HG03469 (cell line): ENCODE data around the gene C16orf92.

Experiments used
- ATAC-seq: cut with Tn5 transposase; IDR thresholded peaks from one replicate; pipeline ENCODE4 v1.9.1; 2021; ENCODE audit warnings: mild to moderate bottlenecking, moderate library complexity, moderate number of reproducible peaks; ENCODE audit not compliant: unreplicated experiment

The C16orf92 gene, protein sequence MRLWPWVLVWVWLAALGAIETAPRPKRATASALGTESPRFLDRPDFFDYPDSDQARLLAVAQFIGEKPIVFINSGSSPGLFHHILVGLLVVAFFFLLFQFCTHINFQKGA

DNA sequence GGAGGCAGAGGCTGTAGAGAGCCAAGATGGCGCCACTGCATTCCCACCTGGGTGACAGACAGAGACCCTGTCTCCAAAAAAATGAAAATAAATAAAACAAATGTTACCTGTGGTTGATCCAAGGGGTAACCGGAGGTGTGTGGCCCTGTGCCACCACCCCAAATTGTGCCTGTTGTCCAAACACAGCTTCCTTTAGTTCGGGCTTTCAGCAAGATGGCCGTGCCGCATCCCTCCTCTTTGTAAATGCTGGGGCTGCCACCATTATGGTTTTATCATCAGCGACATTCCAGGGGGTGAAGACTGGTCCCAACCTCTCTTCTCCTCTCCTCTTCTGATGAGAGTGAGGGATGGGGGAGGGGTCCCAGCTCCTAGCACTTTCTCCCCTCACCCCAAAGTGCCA lies at the start of gene C16orf92:
Gene C16orf92, plus strand, starts transcription at position 312 of the 400 bp plus-strand sequence. CDS start 143 bp downstream, outside the sequence.
- ATAC-seq, result no peak

DNA sequence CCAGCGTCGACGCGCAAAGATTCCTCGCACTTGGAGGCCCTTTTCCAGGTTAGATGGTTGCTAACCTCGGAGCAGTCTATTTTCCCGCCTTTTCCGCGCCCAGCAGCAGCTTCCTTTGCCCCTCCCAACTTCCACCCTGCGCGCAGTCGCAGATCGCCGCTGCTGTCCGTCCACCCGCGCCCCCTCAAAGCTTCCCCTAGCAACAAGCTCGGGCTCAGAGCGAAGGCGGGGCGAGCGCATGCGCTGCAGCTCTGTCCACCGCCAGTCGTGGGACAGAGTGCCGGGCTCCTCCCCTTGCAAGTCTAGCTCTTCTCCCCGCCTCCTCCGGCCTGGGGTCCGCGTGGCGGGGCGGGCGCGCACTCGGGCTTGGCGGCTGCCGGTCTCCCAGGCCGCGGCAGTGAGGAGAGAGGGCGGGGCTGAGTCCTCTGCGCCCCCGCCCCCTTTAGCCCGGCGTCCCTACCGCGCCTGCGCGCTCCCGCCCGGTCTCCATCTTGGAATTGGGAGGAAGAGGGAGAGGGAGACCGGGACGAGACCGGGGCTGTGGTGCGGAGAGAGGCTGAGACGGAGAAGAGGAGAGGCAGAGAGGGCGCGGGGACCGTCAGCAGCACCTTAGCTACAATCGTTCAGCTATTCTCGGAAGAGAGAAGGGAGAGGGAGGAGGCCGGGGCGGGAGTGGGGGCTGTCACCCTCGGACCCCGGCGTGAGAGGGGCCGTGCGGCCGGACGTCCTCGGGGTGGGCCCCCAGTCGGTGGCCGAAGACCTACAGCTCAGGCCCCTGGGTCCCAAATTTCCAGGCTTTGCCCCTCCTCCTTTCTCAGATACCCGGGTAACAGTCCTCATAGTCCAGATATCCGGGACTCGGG lies 49.4 kb upstream of the C16orf92 start, which contains the start of gene TAOK2:
Gene TAOK2, plus strand, starts transcription at position 485 of the 863 bp plus-strand sequence. CDS start 3,905 bp downstream, outside the sequence.
- peak; percentile 67 for ATAC-seq

DNA sequence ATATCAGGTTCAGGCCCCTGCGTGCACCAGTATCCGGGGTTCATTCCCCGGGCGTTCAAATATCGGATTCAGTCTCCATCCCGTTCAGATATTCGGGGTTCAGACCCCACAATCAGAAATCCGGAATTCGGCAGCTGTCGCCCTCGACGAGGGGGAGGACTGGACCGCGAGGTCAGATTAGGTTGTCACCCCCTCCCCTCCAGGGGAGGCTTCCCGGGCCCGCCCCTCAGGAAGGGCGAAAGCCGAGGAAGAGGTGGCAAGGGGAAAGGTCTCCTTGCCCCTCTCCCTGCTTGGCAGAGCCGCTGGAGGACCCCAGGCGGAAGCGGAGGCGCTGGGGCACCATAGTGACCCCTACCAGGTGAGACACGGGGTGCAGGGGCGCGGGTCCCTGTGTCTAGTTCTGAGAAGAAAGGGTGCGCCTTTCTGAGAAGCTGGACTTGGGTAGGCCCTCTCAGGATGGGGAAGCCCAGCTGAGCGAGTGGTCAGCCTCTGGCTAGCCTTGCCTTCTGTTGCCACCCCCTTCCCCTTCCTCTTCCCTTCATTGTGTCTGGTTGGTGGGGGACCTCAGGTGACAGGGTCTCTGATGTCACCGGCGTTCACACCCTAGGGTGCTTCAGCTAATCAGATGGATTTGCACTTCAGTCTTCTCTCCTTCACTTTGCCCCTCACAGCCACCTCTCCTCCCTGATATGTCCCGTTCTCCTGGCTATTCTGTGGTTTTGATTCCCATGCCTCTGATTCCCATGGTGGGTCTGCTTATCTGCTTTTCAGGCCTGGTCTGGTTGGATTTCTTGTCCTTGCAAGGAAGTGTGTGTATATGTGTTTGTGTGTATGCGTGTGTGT lies 48.5 kb upstream of the C16orf92 start:
- ATAC-seq, result no peak

DNA sequence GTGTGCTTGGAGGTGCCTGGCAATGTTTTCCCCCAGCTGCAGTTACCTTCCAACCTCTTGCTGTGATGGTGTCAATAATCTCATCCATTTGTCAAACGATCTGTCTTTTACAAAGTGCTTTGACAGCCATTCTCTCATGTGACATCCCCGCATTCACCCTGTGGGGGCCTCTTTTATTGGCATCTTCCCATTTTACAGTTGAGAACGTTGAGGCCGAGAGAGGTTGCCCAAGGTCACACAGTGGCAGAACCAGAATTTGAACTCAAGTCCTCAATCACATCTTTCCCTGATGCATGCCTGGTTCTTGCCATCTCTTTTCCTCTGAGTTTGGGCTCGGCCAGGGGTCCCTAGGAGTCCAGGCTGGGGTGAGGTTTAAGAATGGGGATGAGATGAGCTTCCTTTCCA lies 47.9 kb upstream of the C16orf92 start:
- ATAC-seq, result no peak

DNA sequence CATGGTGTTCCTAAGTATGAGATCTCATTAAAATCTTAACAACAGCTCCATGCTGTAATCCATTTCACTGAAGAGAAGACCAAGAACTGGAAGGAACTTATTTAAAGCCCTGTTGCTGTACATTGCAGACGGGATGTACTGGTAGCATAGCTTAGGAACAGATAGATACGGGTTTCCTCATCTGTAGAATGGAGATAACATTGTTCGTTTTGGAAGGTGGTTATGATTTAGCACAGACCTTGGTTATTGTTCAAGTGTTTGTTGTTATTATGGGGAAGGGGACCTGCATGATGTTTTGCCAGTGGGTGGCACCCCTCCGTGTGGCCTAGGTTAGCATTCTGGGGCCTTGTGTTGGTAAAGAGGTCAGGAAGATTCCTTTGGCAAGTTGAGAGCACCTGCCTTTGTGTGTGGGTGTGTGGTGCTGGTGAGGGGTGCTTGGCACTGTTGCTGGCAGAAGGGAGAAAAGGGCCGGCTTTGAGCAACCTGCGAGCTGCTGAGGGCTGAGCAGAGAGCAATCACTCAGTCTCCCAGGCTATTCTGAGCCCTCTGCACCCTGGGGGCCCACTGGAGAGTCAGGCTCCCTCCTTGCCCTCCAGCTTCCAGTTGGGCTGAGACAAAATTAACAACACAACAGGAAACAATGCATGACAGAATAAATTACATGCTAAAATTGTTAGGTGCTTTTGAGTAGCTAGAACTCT lies 47.0 kb upstream of the C16orf92 start:
- no peak for ATAC-seq

DNA sequence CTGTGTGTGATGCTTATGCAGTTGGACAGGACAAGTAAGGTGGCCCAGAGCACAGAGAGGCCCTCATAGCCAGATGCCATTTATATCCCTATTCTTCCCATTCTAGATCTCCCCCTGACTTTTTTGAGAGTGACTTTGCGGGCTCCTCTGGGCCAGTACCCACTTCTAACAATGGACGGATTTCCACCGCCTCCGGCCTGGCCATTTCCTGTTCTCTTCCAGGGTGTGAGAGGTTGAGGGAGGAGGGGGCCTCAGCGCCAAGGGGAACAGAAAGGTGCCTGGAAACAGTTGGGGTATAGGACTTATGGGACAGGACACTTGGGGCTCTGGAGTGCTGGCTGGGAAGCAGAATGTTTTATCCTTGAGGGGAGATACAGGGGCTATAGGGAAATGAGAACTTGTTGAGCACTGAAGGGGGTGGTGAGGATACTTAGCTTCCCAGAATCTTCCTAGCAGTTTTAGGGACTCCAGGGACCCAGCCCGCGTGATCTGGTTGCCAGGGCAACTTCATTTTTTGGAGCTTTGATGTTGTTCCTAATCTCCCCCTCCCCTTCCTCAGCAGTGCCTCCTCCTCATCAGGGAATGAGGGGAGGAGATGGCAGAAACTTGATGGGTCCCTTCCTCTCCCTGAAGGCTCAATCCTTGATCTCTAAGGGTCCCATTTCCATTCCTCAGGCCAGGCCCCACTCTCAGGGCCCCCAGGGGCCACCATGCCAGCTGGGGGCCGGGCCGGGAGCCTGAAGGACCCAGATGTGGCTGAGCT lies 45.8 kb upstream of the C16orf92 start:
- ATAC-seq, result no peak

DNA sequence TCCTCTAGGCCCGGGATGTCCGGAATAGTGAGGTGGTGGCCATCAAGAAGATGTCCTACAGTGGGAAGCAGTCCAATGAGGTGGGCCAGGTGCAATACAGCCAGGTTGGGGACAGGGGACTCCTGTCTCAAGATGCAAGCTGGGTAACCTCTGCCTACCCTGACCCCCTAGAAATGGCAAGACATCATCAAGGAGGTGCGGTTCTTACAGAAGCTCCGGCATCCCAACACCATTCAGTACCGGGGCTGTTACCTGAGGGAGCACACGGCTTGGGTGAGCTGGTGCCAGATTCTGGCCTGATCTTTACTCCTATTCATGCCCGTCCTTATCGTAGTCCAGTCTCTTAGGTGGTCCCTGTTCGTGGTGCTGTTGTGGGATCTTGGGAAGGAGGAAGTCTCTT lies 44.9 kb upstream of the C16orf92 start:
- no peak for ATAC-seq

DNA sequence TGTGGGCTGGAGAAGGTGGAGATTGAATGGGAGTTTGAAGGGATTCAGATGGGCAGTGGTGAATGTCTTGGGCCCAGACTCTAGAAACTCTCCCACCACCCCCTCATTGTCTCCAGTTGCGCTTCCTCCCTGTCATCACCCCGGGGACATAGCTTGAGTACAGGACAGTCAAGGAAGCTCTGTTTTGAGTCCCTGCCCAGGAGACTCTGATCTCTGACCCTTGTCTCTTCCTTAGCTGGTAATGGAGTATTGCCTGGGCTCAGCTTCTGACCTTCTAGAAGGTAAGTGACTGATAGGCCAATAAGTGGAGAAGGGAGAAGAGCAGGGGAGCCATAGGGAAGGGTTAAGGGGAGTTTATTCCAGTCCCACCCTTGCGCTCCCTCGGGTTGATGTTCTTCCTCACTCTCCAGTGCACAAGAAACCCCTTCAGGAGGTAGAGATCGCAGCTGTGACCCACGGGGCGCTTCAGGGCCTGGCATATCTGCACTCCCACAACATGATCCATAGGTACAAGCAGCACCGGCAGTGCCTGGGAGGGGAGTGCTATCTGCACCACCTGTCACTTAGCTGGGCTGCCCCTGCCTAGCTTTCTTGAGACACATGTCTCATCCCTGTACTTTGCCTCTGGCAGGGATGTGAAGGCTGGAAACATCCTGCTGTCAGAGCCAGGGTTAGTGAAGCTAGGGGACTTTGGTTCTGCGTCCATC lies 44.3 kb upstream of the C16orf92 start:
- no peak for ATAC-seq

DNA sequence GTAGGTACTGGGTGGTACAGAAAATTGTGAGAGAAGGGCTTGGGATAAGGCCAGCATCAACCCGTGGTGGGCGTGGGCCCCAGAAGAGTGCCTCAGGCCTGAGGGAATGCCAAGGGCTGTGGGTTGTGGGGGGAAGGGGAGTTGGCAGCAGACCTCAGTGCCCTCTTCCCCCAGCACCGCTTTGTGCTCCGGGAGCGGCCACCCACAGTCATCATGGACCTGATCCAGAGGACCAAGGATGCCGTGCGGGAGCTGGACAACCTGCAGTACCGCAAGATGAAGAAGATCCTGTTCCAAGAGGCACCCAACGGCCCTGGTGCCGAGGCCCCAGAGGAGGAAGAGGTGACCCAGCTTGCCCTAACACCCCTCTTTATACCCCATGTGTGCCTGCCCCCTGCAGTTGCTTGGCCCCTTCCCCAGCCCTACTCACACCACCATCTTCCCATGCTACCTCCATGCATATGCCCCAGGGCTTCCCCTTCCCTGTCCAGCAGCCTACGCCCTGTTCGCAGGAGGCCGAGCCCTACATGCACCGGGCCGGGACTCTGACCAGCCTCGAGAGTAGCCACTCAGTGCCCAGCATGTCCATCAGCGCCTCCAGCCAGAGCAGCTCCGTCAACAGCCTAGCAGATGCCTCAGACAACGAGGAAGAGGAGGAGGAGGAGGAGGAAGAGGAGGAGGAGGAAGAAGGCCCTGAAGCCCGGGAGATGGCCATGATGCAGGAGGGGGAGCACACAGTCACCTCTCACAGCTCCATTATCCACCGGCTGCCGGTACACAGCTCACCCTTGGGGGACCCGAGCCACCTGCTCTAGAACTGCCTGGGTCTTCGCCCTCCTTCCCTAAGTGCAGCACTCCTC lies 40.2 kb upstream of the C16orf92 start:
- ATAC-seq, result no peak

DNA sequence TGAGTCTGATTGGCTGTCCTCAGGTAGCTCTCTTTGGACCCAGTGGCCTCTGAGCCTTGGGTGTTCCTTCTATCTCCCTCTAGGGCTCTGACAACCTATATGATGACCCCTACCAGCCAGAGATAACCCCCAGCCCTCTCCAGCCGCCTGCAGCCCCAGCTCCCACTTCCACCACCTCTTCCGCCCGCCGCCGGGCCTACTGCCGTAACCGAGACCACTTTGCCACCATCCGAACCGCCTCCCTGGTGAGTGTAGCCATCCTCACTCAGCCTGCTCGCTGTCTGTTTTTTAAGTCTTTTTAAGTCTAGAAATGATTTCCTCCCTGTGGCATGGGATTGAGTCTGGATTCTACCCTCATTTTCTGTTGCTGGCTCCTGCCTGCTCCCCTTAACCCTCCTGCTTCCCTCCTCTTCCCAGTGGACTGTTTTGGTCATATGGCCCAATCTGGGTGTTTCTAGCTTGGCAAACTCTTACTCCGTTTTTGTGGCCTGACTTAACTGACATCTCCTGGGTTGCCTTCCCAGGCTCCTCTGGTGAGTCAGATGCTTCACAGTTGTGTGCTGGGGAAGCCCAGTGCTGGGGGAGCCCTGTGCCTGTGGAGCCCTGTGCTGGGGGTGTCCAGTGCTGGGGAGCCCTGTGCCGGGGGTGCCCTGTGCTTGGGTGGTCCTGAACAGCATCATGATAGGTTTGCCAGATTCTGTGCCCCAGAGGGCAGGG lies 39.4 kb upstream of the C16orf92 start:
- ATAC-seq, result no peak

DNA sequence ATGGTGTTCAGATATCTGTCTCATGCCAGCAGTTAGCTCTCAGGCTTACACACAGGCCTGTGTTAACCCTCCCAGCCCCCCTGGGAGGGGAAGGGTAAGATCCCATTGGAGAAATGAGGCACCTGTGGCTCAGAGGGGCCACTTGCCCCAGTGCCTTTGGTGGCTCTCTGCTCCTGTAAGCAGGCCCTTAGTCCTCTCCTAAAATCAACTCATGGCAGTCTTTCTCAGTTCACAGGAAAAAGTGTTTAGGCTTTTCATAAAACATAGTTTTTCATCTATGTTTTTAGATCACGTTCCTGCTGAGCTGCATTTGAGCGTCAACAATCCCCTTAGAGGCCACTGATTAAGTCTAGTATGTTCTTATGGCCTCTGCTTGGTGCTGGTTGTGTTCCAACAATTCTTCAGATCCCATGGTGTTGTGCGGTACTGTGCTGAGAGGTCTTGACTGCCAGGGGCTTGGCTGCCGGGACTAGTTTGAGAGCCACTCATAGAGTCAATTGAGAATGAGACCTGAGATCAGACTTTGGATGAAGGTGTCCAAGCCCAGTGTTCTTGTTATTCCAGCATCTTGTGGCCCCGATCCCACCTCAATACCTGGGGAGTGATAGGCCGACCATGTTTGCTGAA lies 38.7 kb upstream of the C16orf92 start:
- no peak for ATAC-seq

DNA sequence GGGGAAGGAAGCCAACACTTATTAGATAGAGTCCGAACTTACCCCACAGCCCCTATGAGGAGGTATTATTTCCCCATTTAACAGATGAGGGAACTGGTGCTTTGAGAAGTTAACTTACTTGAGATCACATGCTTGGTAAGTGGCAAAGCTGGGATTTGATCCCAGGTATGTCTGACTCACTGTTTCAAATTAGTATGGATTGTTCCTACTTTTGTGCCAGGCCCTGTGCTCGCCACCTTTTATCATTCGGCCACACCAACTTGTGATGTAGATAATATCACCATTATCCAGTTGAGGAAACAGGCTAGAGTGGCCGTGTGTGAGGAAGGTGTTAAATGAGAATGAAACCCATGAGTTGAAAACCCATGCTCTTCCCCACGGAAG lies 38.2 kb upstream of the C16orf92 start:
- no peak for ATAC-seq

DNA sequence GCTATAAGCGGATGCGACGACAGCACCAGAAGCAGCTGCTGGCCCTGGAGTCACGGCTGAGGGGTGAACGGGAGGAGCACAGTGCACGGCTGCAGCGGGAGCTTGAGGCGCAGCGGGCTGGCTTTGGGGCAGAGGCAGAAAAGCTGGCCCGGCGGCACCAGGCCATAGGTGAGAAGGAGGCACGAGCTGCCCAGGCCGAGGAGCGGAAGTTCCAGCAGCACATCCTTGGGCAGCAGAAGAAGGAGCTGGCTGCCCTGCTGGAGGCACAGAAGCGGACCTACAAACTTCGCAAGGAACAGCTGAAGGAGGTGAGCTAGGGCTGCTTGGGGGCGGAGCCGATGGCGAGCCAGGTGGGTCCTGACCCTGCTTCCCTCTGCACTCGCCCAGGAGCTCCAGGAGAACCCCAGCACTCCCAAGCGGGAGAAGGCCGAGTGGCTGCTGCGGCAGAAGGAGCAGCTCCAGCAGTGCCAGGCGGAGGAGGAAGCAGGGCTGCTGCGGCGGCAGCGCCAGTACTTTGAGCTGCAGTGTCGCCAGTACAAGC lies 37.7 kb upstream of the C16orf92 start:
- ATAC-seq, result no peak

DNA sequence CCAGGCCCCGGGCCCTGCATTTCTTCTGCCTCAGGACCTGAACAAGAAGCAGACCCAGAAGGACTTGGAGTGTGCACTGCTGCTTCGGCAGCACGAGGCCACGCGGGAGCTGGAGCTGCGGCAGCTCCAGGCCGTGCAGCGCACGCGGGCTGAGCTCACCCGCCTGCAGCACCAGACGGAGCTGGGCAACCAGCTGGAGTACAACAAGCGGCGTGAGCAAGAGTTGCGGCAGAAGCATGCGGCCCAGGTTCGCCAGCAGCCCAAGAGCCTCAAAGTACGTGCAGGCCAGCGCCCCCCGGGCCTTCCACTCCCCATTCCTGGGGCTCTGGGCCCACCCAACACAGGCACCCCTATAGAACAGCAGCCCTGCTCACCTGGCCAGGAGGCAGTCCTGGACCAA lies 36.8 kb upstream of the C16orf92 start:
- no peak for ATAC-seq

DNA sequence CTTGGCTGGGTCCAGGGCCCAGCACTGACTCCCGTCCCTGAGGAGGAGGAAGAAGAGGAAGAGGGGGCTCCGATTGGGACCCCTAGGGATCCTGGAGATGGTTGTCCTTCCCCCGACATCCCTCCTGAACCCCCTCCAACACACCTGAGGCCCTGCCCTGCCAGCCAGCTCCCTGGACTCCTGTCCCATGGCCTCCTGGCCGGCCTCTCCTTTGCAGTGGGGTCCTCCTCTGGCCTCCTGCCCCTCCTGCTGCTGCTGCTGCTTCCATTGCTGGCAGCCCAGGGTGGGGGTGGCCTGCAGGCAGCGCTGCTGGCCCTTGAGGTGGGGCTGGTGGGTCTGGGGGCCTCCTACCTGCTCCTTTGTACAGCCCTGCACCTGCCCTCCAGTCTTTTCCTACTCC lies 36.1 kb upstream of the C16orf92 start:
- no peak for ATAC-seq

DNA sequence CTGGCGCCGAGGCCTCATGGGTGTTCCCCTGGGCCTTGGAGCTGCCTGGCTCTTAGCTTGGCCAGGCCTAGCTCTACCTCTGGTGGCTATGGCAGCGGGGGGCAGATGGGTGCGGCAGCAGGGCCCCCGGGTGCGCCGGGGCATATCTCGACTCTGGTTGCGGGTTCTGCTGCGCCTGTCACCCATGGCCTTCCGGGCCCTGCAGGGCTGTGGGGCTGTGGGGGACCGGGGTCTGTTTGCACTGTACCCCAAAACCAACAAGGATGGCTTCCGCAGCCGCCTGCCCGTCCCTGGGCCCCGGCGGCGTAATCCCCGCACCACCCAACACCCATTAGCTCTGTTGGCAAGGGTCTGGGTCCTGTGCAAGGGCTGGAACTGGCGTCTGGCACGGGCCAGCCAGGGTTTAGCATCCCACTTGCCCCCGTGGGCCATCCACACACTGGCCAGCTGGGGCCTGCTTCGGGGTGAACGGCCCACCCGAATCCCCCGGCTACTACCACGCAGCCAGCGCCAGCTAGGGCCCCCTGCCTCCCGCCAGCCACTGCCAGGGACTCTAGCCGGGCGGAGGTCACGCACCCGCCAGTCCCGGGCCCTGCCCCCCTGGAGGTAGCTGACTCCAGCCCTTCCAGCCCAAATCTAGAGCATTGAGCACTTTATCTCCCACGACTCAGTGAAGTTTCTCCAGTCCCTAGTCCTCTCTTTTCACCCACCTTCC lies 35.5 kb upstream of the C16orf92 start:
- ATAC-seq, result no peak
